Fibroblast of upper back skin (primary cell): ENCODE results near the gene ZFY.

Experiments used
- DNase-seq: peaks from one replicate; pipeline ENCODE4 v3.0.0-alpha.2; 2013

Gene ZFY

DNA sequence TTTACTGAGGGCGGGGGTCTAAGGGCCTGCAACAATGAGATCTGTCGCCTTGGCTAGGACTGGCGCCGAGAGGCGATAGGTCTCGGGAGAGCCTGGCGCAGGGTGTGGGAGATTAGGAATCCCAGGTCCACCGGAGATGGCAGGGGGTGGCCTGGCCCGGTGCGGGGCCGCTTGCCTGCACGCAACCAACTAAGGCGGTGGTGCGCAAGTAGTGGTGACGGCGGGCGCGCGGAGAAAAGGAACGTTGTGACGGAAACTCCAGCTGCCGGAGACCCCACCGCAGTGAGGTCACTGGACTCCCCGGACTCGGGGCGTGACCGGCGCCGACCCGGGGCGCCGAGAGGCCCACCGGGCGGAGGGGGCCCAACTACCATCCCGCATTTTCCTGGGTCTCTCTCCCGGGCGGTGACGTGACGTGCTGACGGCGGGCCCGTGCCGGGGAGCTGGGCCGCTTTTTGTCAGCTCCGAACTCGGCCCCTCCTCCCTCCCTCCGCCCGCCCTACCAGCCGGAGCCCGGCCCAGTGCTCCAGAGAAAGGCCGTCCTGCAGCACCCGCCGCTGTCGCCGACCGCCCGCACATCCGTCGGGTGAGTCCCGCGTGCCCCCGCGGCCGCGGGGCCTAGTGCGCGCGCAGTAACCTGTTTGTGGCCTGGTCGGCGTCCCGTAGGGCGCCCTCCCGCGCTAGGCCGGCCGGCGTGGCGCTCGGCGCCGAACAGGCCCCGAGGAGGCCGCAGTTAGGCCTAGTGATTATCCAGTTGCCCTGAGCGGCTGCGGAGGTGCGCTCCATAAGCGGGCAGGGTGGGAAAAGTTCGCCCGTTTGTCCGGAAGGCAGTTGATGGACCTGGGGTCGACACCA lies at the start of gene ZFY:
Gene ZFY, plus strand, starts transcription at position 521 of the 855 bp plus-strand sequence. CDS start 18,556 bp downstream, outside the sequence.
- peak; percentile 41 for DNase-seq

DNA sequence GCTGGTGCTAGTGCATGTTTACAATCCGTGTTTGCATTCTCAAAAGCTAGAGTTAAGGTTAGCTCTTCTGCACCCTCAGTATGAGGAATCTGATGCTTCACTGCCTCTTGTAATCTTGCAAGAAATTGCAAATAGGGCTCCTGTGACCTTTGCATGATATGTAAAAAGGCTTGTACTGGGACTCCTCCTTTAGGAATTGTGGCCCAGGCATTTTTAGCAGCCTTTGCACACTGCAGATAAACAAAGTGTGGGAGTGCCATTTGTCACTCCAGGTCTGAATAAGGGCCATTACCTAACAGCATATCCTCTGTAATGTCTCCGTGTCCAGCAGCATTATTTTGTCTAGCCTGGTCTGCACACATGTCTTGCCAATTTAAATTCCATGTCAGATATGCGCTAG lies 49.3 kb upstream of the ZFY start:
- no peak for DNase-seq

DNA sequence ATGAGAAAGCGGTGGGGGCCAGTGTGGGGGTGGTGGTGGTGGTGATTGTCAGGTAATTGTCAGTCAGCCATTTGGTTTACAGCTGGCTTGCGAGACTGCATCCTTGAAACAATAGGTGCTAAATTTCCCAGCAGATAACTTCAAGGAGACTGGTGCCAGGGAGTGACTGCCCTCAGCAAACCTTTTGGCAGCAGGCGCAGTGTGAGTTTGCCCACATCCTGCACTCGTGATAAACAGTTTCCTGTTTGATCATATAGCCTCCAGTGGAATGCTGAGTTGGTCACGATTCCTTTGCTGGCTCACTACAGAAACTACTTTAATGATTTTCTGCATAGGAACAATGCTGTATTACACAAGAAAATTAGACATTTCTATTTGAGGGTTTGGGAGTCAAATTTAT lies 47.8 kb upstream of the ZFY start:
- peak; percentile 75 for DNase-seq

DNA sequence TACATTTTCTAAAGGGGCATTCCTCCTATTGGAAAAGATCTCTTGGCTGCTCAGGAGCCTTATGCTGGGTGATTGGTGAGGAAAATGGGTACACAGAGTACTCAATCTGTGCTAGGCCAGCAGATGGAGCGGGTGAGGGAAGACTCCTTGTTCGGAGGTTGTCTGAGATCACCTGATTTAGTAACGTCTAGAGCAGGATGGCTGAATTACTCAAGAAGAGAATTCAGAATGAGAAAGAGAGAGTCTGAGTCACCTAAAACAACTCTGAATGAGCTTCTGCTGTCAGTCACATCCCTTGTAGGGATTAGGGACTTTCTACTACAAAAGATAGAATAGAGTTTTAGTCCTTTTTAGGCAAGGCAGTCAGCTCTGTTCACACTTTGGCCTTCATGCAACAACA lies 47.2 kb upstream of the ZFY start:
- peak; percentile 57 for DNase-seq

DNA sequence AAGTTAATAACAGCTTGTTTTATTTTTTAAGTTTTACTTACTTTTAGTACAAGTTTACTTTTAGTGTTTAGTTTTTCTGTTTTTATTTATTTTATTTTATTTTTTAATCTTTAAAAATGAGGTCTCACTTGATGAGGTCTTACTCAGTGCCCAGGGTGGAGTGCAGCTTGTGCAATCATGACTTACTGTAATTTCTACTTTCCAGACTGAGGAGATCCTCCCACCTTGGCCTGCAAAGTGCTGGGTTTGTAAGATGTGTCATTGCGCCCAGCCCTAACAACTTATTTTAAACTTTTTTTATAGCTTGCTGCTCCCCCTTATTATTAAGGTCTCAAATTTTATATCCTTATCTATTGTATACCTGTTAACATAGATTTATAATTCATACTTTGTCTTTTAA lies 41.7 kb upstream of the ZFY start:
- no peak for DNase-seq

DNA sequence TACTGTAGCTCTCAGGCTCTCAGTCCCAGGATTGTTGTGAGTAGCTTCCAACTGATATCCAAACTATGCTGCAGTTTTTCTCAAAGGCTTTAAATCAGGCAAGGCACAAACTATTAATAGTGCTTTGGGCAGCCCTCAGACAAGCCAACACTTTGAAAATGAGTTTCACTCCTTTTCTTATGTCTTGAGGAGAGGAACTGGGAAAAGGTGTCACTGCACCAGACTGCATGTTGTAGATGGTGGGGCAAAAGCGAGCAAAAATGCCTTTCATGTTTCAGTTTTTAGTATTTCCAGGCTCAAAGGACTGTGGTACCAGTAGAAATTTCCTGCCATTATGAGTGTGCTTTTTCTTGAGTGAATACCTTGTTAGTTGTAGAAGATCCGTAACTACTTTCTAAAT lies 39.1 kb upstream of the ZFY start:
- no peak for DNase-seq

DNA sequence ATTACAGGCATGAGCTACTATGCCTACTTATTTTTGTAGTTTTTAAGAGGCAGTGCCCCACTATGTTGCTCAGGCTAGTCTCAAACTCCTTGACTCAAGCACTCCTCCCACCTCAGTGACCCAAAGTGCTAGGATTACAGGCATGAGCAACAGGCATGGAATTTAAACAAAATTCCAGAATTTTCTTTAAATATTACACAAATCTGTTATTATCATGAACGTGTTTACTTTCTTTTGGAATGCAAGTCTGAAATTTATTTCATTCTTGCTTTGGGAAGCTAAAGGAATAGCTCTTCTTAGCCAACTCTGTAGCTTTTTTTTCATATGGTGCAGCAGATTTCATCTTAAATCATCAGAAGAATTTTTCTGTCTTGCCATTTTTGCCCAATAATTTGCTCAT lies 27.8 kb upstream of the ZFY start:
- peak; percentile 64 for DNase-seq

DNA sequence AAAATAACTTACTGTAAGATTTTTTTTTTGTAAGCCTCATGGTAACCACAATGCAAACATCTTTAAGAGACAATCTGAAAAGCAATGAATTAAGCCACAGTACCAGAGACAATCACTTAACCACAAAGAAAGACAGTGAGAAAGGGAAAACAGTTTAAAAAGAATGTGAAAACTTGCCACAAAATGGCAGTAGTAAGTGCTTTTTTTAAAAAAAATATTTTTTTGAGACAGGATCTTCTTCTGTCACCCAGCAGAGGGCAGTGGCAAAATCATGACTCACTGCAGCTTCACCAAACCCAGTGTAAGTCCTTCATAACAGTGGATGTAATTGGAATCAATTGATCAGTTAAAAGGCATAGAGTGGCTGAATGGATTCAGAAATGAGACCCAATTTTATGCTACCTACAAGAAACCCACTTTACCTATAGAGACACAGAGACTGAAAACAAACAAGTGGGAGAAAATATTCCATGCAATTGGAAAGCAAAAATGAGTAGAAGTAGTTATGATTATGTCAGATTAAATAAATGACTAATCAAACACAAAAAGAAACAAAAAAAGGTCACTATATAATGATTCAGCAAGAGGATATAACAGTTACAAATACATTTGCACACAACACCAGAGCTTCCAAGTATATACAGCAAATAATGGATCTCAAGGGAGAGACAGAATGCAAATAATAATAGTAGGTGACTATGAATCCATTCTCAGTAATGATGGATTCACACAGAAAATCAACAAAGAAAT lies 21.9 kb upstream of the ZFY start:
- peak; percentile 45 for DNase-seq

DNA sequence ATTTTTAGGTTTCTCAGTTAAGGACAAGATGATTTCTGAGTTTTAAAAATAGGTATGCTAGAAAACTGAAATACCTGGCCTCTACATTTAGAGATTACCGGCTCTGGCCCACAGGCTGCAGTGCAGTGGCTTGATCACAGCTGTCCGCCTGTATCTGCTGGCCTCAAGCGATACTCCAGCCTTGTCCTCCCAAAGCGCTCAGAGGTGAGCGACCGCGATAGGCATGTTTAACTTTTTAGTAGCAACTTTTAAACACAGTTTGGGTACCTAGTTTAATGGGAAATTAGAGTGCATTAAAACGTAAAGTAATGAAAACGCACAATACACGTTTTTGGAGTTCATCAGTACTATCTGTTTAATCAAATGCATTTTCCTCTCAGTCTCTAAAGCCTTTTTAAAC lies 1.1 kb upstream of the ZFY start:
- DNase-seq, result peak; percentile 12

DNA sequence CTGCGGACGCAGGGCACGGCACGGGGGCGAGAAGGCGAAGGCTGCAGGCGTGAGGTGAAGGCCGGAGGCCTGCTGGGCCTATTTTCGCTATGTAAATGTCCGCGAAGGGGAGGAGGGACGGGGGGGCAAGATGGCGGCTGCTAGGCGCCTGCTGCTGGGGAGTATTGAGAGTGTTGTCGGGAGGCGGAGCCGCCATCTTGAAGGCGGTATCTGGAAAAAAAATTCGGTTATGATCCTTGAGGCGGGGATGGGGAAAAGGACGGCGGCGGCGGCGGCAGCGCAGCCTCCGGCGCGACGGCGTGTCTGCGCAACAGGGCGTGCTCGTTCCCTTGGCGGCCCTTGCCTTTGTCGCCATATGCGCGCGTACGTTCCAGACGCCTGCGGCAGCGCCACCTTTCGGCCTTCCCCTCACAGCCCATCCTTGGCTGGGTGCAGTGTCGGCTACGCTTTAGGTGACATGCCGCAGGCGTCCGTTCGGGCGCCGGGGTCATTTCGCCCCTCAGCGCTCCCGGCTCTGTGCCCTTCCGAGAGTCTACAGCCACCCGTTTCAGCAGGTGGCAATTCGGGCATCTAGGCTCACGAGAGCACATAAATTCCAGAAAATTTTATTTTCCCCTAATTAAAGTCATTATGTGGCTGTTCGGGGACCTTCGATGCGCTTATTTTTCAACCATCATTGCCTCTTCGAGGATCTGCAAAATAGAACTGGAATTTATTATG lies 695 bp downstream of the ZFY start:
- peak; percentile 90 for DNase-seq

DNA sequence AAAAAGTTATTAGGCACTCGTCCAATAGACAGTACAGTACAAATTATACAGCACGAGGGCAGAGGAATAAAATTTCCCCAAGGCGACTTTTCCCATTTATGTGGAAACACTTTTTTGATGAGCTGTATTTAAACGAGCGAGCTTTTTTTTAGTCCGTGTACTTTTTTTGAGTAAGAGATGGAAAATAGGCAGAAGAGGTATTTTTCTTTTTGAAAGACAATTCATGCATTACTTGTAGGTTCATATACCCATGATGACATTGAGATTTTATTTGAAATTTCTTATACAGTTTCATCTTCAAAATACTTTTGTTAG lies 1.2 kb downstream of the ZFY start:
- no peak for DNase-seq

DNA sequence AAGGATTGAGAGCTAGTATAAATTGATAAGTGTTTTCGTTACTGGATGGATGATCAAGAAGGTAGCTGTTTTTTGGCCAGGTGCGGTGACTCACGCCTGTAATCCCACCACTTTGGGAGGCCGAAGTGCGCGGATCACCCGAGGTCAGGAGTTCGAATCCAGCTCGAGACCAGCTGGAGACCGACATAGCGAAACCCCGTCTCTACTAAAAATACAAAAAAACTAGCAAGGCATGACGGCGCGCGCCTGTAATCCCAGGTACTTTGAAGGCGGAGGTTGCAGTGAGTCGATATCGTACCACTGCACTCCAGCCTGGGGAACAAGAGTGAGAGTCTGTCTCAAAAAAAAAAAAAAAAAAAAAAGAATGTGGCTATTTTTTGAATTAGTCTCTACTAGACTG lies 2.0 kb downstream of the ZFY start:
- DNase-seq, result no peak

DNA sequence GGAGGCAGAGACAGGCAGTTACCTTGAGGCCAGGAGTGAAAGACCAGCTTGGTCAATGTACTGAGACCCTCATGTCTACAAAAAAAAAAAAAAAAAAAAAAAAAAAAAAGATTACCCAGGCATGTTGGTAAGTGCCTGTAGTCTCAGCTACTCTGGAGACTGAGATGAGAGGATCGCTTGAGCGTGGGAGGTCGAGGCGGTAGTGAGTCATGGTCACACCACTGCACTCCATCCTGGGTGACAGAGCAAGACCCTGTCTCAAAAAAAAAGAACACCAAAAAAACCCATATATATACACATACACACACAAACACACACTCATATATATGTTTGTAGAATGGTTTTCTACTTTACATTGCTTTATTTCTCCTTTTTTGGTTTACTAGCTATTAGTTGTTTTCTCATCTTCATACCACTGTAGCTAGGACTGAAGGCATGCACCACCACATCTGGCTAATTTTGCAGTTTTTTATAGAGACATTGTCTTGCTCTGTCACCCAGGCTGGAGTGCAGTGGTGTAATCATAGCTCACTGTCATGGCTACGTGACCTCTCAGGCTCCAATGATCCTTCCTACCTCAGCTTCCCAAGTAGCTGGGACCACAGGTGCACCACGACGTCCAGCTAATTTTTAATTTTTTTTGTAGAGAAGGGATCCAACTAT lies 14.5 kb downstream of the ZFY start:
- DNase-seq, result no peak

DNA sequence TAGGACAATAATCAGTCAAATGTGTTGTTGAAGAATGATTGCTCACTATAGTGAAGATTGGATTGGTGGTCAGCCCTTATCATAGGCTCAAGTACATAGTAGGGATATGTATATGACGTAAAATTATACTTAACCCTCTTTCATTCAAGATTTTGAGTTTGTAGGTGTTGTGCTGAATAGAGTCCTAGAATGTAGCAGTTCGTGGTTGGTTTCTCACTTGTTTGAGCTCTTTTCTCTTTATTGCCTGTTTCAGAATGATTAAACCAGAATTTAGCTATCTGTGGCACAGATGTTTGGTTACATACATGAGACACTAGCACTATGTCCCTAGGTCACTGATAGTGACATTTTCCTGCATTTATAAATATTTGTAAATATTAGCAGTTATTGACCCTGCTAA lies 15.5 kb downstream of the ZFY start:
- DNase-seq, result no peak

DNA sequence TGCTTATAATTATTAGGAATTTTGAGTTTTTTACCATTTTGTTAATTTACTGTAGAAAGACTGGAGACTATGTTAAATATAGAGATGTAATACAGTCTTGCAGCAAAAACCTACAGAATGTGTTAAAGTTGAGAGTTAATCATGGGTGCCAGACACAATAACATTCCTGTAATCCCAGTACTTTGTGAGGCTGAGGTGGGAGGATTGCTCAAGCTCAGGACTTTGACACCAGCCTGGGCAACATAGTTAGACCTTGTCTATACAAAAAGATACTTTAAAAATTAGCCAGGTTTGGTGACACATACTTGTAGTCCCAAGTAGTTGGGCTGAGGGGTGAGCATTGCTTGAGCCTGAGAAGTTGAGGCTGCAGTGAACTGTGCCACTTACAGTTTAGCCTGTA lies 17.7 kb downstream of the ZFY start:
- no peak for DNase-seq

DNA sequence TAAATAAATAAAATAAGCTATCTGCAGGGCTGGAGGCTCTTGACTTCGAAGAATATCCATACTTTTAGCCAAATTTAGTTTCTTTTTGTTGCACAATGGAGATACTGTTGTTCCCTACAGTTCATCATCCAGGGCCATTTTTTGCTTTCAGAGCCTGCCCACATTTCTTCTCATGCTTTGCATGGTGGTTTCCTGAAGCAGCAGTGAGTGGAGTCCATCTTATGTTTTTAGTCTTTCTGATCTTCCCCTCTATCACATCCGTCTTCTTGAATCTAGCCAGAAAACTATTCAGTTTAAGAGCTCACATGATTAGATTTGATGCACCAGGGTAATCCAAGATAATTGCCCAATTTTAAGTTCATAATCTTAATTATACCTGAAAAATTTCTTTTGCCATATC lies 19.6 kb downstream of the ZFY start:
- no peak for DNase-seq

DNA sequence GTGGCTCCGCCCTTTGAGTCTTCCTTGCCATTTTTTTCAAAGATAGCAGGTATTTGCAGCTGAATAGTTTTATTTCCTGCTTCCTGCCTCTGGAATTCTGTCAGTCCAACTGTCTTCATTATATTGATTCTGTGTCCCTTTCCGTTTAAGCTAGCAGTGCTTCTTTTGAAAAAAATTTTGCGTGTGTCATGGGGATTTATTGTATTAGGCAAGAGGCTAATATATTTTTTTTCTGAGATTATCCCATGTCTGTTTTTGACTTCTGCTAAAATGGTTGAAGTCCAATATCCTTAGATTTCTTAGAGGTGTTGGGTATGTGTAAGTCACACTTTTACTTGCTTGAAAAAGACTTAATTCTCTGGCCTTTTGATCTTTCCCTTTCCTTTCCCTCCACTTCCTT lies 20.4 kb downstream of the ZFY start:
- DNase-seq, result no peak

DNA sequence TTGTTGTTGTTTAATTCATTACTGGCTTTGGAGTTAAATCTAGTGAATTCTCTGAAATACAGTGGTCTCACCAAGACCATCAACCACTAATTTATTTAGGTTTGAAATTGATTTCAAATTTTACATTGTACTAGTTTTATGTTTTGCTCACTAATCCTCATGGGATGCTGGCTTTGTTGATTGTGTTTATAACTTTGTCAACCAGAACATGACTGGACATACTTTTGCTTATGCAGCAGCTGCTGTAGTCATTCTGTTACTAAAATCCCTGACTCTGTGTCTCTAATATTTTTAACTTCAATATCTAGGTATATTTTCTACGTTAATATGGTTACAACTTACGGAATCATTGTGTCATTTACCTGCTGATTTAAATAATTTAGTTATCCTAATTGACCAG lies 26.9 kb downstream of the ZFY start:
- DNase-seq, result no peak

DNA sequence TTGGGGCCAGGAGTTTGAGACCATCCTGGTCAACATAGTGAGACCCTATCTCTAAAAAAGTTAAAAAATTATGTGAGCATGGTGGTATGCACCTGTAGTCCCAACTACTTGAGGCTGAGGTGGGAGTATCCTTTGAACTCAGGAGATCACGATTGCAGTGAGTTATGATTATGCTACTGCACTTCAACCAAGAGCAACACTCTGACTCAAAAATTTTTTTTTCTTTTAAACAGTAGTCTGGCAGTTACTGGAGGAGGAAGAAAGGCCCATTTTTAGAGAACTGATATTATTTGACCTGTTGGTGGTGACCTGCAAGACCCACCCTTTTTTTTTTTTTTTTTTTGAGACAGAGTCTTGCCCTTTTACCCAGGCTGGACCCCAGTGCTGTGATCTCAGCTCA lies 29.6 kb downstream of the ZFY start:
- DNase-seq, result no peak

DNA sequence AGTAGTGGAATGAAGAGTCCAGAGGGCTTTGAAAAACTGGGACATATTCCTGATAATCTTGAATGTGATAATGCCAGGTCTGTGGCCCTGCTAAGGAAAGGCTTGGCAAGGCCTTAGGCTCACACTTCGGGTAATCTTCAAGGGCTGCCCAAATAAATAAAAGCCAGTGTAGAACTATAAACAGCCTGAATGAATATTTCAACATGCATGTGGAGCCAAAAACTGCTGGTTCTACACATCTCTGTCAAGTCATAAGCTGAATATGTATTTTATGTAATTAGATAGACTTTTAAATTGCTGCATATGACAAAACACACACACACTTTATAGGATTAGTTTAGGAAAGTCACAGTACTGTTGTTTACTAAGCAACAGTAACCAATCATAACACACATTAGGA lies 30.4 kb downstream of the ZFY start:
- DNase-seq, result no peak

DNA sequence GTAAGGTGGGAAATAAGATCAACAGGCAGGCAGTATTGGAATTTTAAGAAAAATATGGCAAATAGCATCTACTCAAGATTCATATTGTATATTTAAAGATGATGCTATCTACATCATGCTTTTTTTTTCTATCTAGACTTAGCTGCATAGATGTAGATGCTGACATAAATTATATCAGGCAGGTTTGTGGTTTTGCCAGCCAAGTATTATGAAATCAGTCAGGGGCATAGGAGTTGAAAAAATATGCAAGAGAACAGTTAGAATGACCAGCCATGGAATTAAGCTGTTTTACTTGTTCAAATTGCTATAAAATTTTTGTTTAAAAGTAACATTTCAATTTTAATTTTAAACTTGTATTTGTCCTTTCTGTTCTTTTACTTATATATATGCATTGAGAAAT lies 34.4 kb downstream of the ZFY start:
- DNase-seq, result no peak

DNA sequence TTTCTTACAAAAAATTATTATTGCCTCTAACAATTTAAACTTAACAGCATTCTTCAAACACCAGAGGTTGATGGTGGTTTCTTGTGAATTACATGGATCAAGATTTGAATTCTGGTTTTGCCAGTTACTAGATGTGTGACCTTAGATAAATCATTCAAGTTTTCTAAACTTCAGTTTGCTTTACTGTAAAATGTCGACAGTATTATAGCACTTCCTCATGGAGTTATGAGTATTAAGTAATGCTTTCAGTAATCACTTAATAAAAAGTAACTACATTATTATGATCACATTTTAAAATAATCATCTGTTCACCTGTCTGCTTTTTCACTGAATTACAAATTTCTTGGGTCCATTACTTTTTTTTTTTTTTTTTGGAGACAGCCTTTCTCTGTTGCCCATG lies 37.5 kb downstream of the ZFY start:
- DNase-seq, result no peak

DNA sequence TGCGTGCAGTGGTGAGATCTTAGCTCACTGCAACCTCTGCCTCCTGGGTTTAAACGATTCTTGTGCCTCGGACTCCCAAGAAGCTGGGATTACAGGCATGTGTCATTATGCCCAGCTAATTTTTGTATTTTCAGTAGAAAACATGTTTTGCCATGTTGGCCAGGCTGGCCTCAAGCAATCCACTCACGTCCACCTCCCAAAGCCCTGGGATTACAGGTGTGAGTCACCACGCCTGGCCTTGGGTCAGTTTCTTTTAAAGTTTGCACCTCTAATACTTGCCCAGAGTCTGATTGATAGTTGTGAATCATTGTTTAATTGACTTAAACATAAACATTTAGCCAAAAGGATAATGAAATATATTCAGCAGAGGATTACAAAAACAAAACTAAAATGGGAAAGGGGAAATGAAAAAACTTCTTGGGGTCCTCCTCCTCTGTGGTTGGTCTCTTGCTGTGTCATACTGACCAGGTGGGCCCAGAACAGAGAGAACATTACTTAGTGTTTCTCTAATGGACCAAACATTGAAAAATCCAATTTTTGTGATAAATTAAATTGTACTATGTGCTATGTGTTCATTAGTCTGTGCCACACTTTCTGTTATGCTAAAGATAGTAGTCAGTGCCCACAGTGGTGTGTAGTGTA lies 38.0 kb downstream of the ZFY start:
- no peak for DNase-seq
